WERI-Rb-1 (cell line): Measurements from ENCODE around the gene CHI3L1.

Source experiments
- DNase-seq: peaks from one replicate; pipeline ENCODE4 v3.0.0-alpha.2; 2020
- H3K27ac ChIP-seq: fragments of 250-450 bp; sonication (Bioruptor Pico); 2 replicates; pipeline ENCODE4 v1.5.1; 2020; ENCODE audit warnings: mild to moderate bottlenecking, moderate library complexity
- H3K27me3 ChIP-seq: fragments of 250-450 bp; sonication (Bioruptor Pico); 2 replicates; pipeline ENCODE4 v1.5.1; 2021; ENCODE audit warnings: mild to moderate bottlenecking, low read depth, moderate library complexity; ENCODE audit not compliant: insufficient read depth, severe bottlenecking
- H3K36me3 ChIP-seq: fragments of 250-450 bp; sonication (Bioruptor Pico); 2 replicates; pipeline ENCODE4 v1.5.1; 2020; ENCODE audit warnings: mild to moderate bottlenecking, moderate library complexity
- H3K4me3 ChIP-seq: 2 replicates; pipeline ENCODE4 v1.5.1; 2011; ENCODE audit warnings: low read depth, mild to moderate bottlenecking, control low read depth, low read length
- H3K9me3 ChIP-seq: fragments of 250-450 bp; sonication (Bioruptor Pico); 2 replicates; pipeline ENCODE4 v1.5.1; 2021; ENCODE audit warnings: mild to moderate bottlenecking, moderate library complexity; ENCODE audit not compliant: severe bottlenecking
- TF ChIP-seq, protein P1 (sequence below): IDR thresholded peaks from 2 replicates; pipeline ENCODE4 v1.5.1; 2011; ENCODE audit warnings: low read depth, mild to moderate bottlenecking, control low read depth, inconsistent platforms, low read length

The CHI3L1 gene

DNA sequence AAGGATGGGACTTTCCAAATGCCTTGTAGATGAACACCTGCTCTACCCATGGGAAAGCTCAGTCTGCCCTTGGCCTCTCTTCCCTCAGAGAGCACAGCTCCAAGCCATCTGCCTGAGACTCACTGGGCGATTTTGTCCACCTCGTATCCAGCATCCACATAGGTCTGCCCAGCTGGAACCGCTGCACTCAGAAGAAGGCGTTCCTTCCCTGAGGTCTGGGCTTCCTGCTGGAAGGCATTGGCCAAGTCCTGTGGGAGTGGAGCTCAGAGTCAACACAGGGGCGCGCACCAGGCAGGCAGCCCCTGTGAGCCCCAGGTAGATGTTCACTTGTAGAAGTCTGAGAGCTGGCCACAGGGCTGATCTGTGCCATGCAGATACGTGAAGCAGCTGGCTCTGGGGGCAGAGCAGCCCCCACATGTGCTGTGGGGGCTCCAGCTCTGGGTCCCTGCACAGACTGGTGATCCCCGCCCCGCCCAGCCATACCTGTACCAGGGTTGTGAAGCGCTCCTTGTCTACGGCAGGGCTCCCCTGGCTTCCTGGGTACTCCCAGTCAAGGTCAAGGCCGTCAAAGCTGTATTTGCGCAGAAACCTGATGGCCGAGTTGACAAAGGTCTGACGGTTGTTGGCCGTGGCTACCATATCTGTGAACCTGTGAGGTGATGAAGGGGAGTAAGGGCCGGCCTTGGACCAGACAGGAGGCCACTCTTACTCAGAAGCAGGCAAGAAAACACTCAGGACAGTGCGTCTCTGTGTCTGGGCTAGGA, 36.7 kb upstream of the CHI3L1 start:
- Histone ChIP-seq H3K4me3 (no peak overlapping the region), H3K27ac (no peak overlapping the region), H3K36me3 (no peaks in the 10 kb centered on the region), H3K27me3 (no peaks in the 10 kb centered on the region), H3K9me3 (no peaks in the 10 kb centered on the region)
- no peak for DNase-seq
- TF ChIP-seq, protein P1, sequence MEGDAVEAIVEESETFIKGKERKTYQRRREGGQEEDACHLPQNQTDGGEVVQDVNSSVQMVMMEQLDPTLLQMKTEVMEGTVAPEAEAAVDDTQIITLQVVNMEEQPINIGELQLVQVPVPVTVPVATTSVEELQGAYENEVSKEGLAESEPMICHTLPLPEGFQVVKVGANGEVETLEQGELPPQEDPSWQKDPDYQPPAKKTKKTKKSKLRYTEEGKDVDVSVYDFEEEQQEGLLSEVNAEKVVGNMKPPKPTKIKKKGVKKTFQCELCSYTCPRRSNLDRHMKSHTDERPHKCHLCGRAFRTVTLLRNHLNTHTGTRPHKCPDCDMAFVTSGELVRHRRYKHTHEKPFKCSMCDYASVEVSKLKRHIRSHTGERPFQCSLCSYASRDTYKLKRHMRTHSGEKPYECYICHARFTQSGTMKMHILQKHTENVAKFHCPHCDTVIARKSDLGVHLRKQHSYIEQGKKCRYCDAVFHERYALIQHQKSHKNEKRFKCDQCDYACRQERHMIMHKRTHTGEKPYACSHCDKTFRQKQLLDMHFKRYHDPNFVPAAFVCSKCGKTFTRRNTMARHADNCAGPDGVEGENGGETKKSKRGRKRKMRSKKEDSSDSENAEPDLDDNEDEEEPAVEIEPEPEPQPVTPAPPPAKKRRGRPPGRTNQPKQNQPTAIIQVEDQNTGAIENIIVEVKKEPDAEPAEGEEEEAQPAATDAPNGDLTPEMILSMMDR: no peak

DNA sequence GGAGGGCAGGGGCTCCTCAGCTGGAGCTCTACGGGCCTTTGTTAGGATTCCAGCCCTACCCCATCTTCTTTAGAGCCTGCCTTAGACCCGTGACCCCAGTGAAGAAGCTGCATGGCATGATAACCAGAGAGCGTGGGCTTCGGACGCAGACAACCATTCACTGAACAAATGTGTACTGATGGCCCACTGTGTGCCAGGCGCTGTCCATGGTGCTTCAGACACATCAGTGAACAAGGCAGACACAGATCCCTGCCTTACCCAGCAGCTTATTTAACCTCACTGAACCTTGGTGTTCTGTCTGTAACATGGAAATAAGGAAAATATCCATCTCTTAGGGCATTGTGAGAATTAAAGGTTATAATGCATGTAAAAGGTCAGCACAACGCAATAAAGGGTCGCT, 33.4 kb upstream of the CHI3L1 start:
- TF ChIP-seq, protein P1: no peak
- Histone ChIP-seq H3K27ac (no peak overlapping the region), H3K4me3 (no peak overlapping the region), H3K27me3 (no peaks in the 10 kb centered on the region), H3K9me3 (no peaks in the 10 kb centered on the region), H3K36me3 (no peaks in the 10 kb centered on the region)
- no peak for DNase-seq

DNA sequence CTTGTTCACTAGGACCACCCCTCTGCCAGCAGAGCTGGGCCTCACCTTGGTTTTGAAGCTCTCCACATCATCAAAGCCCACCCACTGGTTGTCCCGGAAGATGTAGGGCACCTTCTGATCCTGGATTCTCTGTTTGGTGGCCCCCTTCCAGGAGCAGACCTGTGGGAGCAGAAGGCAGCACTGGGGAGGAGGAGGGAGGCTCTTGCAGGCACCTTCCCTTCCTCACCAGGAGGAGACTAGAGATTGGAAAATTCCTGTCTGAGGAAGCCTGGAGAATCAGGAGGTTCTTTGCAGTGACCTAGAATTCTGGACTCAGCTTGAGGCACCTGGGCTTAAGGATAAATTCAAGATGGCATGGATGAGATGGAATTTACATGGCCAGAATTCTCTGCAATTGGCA, 32.7 kb upstream of the CHI3L1 start:
- no peaks in the 10 kb centered on the region for H3K27me3 ChIP-seq
- H3K4me3 ChIP-seq: no peak overlapping the region
- TF ChIP-seq, protein P1: no peak
- H3K9me3 ChIP-seq: no peaks in the 10 kb centered on the region
- H3K36me3 ChIP-seq: no peaks in the 10 kb centered on the region
- no peak overlapping the region for H3K27ac ChIP-seq
- no peak for DNase-seq

DNA sequence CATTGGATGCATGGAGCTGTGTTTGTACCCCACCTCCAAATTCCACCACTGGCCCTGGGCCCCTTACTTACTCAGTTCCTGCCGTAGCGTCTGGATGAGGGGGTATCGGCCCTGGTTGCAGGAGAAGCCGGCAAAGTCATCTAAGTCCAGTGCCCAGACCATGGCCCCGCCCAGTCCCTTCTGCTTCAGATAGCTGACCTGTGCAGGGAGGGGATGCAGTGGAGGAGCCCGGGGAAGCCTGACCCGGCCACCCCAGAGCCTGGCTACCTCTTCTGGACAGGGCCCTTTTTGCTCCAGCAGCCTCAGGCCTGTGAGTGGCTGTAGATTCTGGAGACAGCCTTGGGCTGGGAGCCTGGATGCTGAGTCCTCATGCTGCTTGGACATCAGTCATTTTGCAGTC, 31.2 kb upstream of the CHI3L1 start:
- TF ChIP-seq, protein P1: no peak
- no peak for DNase-seq
- H3K27ac ChIP-seq: no peak overlapping the region
- H3K4me3 ChIP-seq: no peak overlapping the region
- no peaks in the 10 kb centered on the region for H3K27me3 ChIP-seq
- no peaks in the 10 kb centered on the region for H3K9me3 ChIP-seq
- H3K36me3 ChIP-seq: no peaks in the 10 kb centered on the region

DNA sequence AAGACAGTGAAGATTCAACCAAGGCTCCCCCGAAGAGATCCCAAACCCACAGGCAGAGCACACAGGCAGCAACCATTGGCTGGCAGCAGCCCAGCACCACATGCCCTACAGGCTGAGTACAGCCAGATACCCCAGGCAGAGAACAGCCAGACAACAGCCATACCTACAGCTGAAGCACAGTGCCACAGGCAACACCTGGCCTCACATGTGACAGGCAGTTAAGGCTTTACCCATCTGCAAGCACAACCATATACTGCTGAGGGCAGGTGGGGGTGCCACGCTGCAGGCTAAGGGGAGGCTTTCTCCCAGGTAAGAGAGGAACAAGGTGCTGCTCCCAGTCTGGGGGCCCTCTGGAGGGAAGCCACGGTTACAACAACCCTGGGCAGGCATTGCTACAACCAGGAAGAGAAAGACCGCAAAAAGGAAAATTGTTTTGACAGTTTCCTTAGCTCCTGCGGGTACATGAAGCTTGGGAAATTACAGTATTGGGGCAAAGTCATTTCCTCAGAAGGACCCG, 30.7 kb upstream of the CHI3L1 start:
- Histone ChIP-seq H3K27ac (no peak overlapping the region), H3K9me3 (no peaks in the 10 kb centered on the region), H3K27me3 (no peaks in the 10 kb centered on the region), H3K4me3 (no peak overlapping the region), H3K36me3 (no peaks in the 10 kb centered on the region)
- DNase-seq: peak; percentile 86
- TF ChIP-seq, protein P1: peak; percentile 83
